B cell (primary cell): ENCODE data around the gene HILPDA. TPM values are rescaled to one million over a fixed set of nuclear protein-coding genes. Genes with fewer than 3 reads are reported as not detected.

Source experiments
- ATAC-seq: fragments of 200-7000 bp; cut with Tn5 transposase; one replicate; pipeline ENCODE4 v1.10.0; 2021; ENCODE audit warnings: low read depth, mild to moderate bottlenecking, moderate number of reproducible peaks, moderate library complexity
- CTCF ChIA-PET: fragments of 350-600 bp; sonication (Branson Sonifier 250); formaldehyde crosslinking; loops from one replicate; lab custom pipeline; 2021; ENCODE audit warnings: antibody characterized with exemption, inconsistent platforms; lab: Charles Lee
- POLR2A ChIA-PET: fragments of 350-600 bp; sonication (Branson Sonifier 250); formaldehyde crosslinking; loops from one replicate; lab custom pipeline; 2021; ENCODE audit warnings: antibody characterized with exemption; lab: Charles Lee
- DNase-seq: peaks from one replicate; pipeline ENCODE4 v3.0.0; 2013
- H2AFZ ChIP-seq: 2 replicates; pipeline ENCODE4 v1.6.1; 2012; ENCODE audit warnings: mild to moderate bottlenecking, low read depth, low read length; ENCODE audit not compliant: insufficient read depth, poor library complexity, severe bottlenecking
- H3K27ac ChIP-seq, 2 donors: 1 replicate in 1 of 2; 2 replicates in 1 of 2; pipeline ENCODE4 v1.5.1; 2012 to 2013; ENCODE audit warnings: low read length in 2 of 2, mild to moderate bottlenecking in 2 of 2, moderate library complexity in 1 of 2
- H3K27me3 ChIP-seq, 4 experiments: fragments of 200-600 bp in 1 of 4; sonication (generic) in 1 of 4; replicated peaks in 1 of 4; 1 replicate in 2 of 4; 2 replicates in 2 of 4; pipeline versions ENCODE4 v1.6.1 to v1.7.0; 2013 to 2016; ENCODE audit warnings: low read length in 3 of 4, mild to moderate bottlenecking in 2 of 4, mixed read lengths in 1 of 4, moderate library complexity in 1 of 4; ENCODE audit not compliant: insufficient read depth in 4 of 4, control insufficient read depth in 3 of 4; ENCODE audit errors: control extremely low read depth in 1 of 4
- H3K36me3 ChIP-seq, 2 experiments: replicated peaks in 1 of 2; 1 replicate in 1 of 2; 2 replicates in 1 of 2; pipeline versions ENCODE4 v1.6.1 to v1.7.1; 2013; ENCODE audit warnings: low read length in 1 of 2; ENCODE audit not compliant: insufficient read depth in 2 of 2, control insufficient read depth in 1 of 2; ENCODE audit errors: control extremely low read depth in 1 of 2, extremely low read depth in 1 of 2
- H3K4me1 ChIP-seq, 2 donors: fragments of 200-600 bp in 1 of 2; sonication (generic) in 1 of 2; 1 replicate in 1 of 2; 2 replicates in 1 of 2; pipeline versions ENCODE4 v1.5.1 to v1.6.1; 2013 to 2017; ENCODE audit warnings: low read length in 2 of 2; ENCODE audit not compliant: control insufficient read depth in 2 of 2, insufficient read depth in 2 of 2
- H3K4me2 ChIP-seq: replicated peaks from 2 replicates; pipeline ENCODE3; 2012; ENCODE audit warnings: mild to moderate bottlenecking, low read depth, low read length; ENCODE audit not compliant: poor library complexity, severe bottlenecking
- H3K4me3 ChIP-seq, 5 experiments: fragments of 200-600 bp in 1 of 5; sonication (generic) in 1 of 5; 1 replicate in 3 of 5; 2 replicates in 2 of 5; pipeline versions ENCODE4 v1.5.1 to v1.7.0; 2011 to 2016; ENCODE audit warnings: low read length in 4 of 5, mild to moderate bottlenecking in 4 of 5, low read depth in 2 of 5, control low read depth in 1 of 5, moderate library complexity in 1 of 5; ENCODE audit not compliant: insufficient read depth in 1 of 5; ENCODE audit errors: control extremely low read depth in 1 of 5, extremely low read depth in 1 of 5
- H3K79me2 ChIP-seq: fragments of 200-600 bp; sonication (generic); one replicate; pipeline ENCODE4 v1.6.0; 2016; ENCODE audit warnings: low read length; ENCODE audit not compliant: control insufficient read depth, insufficient read depth
- H3K9ac ChIP-seq: fragments of 200-600 bp; sonication (generic); 2 replicates; pipeline ENCODE4 v1.6.1; 2017; ENCODE audit warnings: mild to moderate bottlenecking, low read length, moderate library complexity
- H3K9me3 ChIP-seq, 3 donors: one replicate each; pipeline versions ENCODE4 v1.6.1 to v1.7.1; 2013; ENCODE audit warnings: low read length in 2 of 3; ENCODE audit not compliant: control insufficient read depth in 2 of 3, insufficient read depth in 1 of 3; ENCODE audit errors: control extremely low read depth in 1 of 3
- H4K20me1 ChIP-seq: 2 replicates; pipeline ENCODE4 v1.6.0; 2012; ENCODE audit warnings: mild to moderate bottlenecking, low read length; ENCODE audit not compliant: insufficient read depth, control insufficient read depth, poor library complexity, severe bottlenecking
- H3K27ac Mint-ChIP-seq: one replicate; pipeline ENCODE4 v1.8.0; 2021; ENCODE audit warnings: mixed read lengths
- H3K27me3 Mint-ChIP-seq: one replicate; pipeline ENCODE4 v1.8.0; 2021; ENCODE audit warnings: mixed read lengths
- H3K4me1 Mint-ChIP-seq: one replicate; pipeline ENCODE4 v1.8.0; 2021; ENCODE audit warnings: mixed read lengths
- H3K4me3 Mint-ChIP-seq: one replicate; pipeline ENCODE4 v1.8.0; 2021; ENCODE audit warnings: mixed read lengths
- H3K9me3 Mint-ChIP-seq: one replicate; pipeline ENCODE4 v1.8.0; 2022; ENCODE audit warnings: mixed read lengths; ENCODE audit not compliant: insufficient read depth
- CTCF ChIP-seq: fragments of 200-600 bp; IDR thresholded peaks from one replicate; pipeline ENCODE4 v1.8.0; 2022; ENCODE audit warnings: antibody characterized with exemption, mild to moderate bottlenecking
- EZH2 ChIP-seq: IDR thresholded peaks from 2 replicates; pipeline ENCODE4 v1.6.1; 2012; ENCODE audit warnings: borderline replicate concordance, low read depth, mild to moderate bottlenecking, moderate library complexity, low read length; ENCODE audit not compliant: insufficient read depth, poor library complexity, severe bottlenecking
- WGBS: methylation state at CpG from one replicate; pipeline ENCODE4 v1.1.5; 2013; ENCODE audit warnings: missing lambda C conversion rate; ENCODE audit not compliant: insufficient coverage; 5-methylcytosine and 5-hydroxymethylcytosine counted together
- intact Hi-C: fragments of 100-400 bp; cut with micrococcal nuclease; formaldehyde crosslinking; loops from one replicate; pipeline ENCODE4 v1.10.0; 2022
- polyA plus RNA-seq: library from polyadenylated mRNA; depleted of rRNA; stranded (reverse); fragments of >200 nt; gene quantifications from 2 replicates; pipeline ENCODE4 v1.2.3, GENCODE V29; 2012
- total RNA-seq, 2 donors: library from RNA; stranded (reverse); fragments of 120-200 nt in 1 of 2; gene quantifications; 1 replicate in 1 of 2; 2 replicates in 1 of 2; pipeline versions ENCODE4 v1.2.3 to v1.2.4, GENCODE V29; 2013 to 2022

The HILPDA gene
- total and polyA plus RNA-seq, 2 donors (not counting 1 experiment from before 2014, with no cell fraction given), result 6.5 to 10.1 TPM

GRCh38 chr7:128454808-128455542 lies 703 bp upstream of the HILPDA start:
- TF ChIP-seq CTCF (peak; percentile 29), EZH2 (no peak)
- no peaks in the 10 kb centered on the region for H3K27me3 ChIP-seq
- Mint-ChIP-seq H3K9me3 (no peaks in the 10 kb centered on the region), H3K27me3 (no peaks in the 10 kb centered on the region), H3K27ac (peak overlapping the region; percentile 99), H3K4me3 (peak overlapping the region; percentile 96), H3K4me1 (peaks cover 26% of the 10 kb centered on the region)
- ChIA-PET CTCF (interaction anchor here (1.0 to 7.8 kb wide), 9 partner anchors 10 to 111 kb away, joined by 3 to 141 read pairs (median 6); partner anchors contain the start of gene RBM28), POLR2A (interaction anchor here (0.5 to 1.2 kb wide), 5 partner anchors 17 to 122 kb away, joined by 3 to 8 read pairs (median 4); no protein-coding TSS in a partner anchor)
- H3K27ac ChIP-seq, result peak overlapping the region; percentile 88 to 93
- H2AFZ ChIP-seq, result peak overlapping the region; percentile 93
- H3K4me1 ChIP-seq, result peaks cover 22 to 24% of the 10 kb centered on the region in 2 donors
- H3K4me2 ChIP-seq, result peak overlapping the region; percentile 94
- H3K79me2 ChIP-seq, result peaks cover 18% of the 10 kb centered on the region
- peaks cover 11% of the 10 kb centered on the region for H4K20me1 ChIP-seq
- DNase-seq (no peak), ATAC-seq (no peak)
- intact Hi-C loops, result loop anchor here (1.0 to 10.0 kb wide), 6 partner anchors 18 to 280 kb away; partner anchors contain the start of genes CALU and RBM28
- H3K9ac ChIP-seq, result peak overlapping the region; percentile 78
- 57% methylated on average over 11 of the region's 25 CpGs for WGBS
- H3K4me3 ChIP-seq, result peak overlapping the region; percentile 62 to 87 (median 82)
- no peaks in the 10 kb centered on the region for H3K36me3 ChIP-seq
- no peaks in the 10 kb centered on the region for H3K9me3 ChIP-seq
